HG03571 (cell line): ENCODE data around the gene SLC25A22.
A peak's percentile ranks its signal among the peaks of the same experiment; 100 is the strongest.

Experiments used
- ATAC-seq: cut with Tn5 transposase; IDR thresholded peaks from one replicate; pipeline ENCODE4 v1.9.1; 2021; ENCODE audit not compliant: unreplicated experiment

The SLC25A22 gene

GRCh38 chr11:798093-798713, at the start of gene SLC25A22:
Gene SLC25A22 (minus strand): TSS chr11:798281. CDS start chr11:795006, 3,275 bp downstream.
- ATAC-seq, result peak; percentile 43

- ATAC-seq, result no peak
Measured at GRCh38 chr11:847876-848275, 49.8 kb upstream of the SLC25A22 start.

DNA sequence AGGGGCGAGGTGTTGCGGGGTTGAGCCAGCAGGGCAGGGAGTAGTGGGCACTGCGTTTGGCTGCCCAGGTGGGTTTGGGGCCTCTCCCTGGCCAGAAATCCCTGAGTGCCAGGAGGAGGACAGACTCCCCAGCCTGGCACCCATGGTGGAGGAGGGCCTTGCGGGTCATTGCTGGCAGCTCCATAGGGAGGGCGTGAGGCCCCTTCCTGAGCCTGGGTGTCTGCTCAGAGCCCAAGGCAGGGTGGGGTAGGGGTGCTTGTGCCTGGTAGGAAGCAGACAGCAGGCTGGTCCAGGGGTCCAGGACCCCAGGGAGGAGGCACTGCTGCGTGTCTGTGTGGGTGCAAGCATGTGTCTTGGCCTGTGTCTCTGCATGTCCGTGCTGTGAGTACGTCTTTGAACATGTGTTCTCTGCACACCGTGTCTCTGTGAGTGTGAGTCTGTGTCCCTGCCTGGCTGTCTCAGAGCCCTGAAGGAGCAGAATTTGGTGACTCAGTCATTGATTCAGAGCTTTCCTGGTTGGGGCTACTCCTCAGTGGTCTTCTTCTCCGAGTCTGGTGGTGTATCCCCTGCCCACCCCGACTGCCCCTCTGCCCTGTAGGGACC, 48.5 kb upstream of the SLC25A22 start:
- ATAC-seq, result no peak

DNA sequence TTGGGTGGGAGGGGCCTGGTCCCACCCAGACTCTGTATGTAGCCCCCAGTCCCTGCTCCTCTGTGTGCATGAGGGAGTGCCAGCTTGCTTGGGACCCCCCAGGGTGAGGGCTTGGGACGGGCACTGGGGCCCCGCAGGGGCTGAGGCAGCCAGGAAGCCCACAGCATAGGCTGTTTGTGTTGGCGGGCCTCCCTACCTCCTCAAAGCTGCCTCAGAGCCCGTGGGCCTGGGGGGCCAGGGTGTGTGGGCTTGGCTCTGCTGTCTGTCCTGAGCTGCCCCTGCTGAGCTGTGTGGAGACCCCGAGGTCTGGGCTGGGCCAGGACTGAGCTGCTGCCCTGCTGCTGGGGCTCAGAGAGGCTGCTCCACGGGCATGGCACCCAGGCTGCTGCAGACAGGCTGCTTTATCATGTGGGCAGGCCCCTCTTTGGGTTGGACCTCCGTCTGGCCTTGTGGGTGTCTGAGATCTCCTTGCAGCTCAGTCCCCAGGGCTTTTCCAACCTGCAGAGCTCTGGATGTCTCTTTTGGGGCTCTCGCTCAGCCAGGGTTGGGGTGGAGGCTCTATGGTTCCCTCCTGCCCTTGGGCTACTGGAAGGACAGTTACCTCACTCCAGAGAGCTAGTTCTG, 47.9 kb upstream of the SLC25A22 start:
- ATAC-seq, result no peak

DNA sequence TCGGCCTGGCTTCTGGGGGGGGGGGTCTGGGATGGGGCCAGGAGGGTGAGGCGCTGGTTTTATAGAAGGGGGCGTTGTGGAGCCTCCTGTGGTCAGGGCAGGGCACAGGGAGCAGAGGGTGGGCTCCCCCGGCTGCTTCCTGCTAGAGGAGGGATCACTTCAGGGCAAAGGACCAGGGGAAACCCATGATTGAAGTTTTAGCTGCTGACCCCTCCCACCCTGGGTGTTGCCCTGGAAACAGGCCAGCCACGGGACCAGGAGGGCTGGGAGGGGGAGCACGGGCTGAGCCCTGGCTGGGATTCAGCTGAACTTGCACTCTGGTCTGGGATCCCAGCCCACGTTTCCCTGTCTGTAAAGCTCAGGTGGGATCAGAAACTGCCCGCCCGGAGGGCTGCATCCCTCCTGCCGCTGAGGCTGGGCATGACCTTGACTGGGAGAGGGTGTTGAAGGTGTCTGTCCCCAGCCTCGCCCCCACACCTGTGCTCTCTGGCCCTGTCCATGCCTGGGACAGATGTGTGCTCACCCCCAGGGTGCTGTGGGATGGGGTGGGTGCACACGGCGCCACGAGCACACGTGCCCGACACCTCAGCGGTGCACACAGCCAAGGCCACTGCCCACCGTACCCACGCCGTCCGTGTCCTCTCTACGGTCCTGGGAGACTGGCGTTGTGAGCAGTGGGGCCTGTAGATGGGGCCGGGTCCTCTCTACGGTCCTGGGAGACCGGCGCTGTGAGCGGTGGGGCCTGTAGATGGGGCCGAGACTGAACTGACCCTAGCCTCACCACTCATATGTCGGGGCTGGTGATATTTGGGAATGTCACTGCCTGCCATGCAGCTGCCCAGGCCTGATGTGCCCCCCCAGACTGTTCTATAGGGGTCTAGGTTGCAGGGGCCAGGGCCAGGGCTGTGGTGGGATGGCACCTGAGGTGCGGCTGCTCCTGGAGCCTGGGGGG, 46.9 kb upstream of the SLC25A22 start:
- ATAC-seq, result no peak

DNA sequence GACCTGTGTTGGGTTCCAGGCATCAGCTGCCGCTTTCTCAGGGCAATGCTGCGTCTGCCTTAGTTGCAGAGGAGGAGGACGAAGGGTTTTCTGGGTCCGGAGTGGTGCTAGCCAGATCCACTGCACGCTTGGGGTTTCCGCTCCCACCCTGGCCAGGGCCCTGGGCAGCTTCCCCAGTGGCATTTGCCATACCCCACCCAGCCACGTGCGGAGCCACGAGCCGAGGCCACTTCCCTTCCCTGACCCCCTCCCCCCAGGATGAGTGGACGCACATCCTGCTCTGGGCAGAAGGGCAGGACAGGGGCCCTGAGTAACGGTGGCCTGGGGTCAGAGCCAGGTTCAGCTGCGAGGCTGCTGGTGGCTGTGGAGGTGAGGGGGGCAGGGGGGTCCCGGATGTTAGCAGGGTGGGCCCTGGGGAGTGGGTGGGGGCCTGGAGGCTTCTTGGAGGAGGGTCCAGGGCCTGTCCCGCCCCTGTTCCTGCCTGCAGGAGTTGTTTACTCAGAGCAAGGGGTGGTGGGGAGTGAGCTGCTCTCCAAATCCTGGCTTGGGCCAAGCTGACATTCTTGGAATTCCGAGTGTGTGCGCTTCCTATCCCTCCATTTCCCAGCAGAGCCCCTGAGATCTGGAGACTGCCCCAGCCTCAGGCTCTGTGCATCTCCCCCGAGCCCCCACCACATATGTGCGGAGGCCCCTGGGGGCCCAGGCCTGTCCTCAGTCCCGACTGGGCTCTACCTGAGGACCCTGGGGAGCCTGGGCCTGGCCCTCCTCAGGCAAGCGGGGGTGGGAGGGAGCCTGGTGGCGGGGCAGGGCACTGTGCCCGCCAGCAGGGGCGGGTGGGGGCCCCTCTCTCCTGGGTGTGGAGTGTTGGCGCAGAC, 46.0 kb upstream of the SLC25A22 start:
- ATAC-seq, result no peak

DNA sequence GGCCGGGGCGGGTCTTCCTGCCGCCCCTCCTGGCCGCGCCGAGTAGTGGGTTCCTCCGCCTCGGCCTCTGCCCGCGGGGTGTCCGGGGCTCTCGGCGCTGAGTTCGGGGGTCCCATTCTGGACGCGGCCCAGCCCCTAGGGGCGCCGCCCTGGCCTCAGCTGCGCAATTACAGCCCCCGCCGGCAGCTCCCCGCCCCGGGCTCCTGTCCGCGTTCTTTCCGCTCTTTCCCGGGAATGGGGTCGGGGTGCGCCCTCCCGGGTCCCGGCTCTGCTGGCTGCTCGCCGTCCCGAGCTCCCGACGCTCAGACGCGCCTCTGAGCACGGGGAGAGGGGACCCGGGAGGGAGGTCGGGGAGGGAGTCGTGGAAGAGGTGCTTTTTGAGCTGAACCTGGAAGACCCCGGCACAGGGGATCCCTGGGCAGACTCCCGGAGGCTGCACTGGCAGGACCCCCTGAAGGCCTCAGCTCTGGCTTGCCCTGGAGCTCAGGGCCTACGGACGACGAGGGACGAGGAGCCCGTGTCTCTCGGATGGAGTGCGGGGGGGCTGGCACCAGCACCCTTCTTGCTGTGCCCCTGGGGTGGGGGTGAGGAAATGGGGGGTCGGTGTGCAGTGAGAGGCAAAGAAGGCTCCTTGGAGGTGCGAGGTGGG, 45.1 kb upstream of the SLC25A22 start:
- ATAC-seq, result peak; percentile 3

GRCh38 chr11:842370-843002, 44.4 kb upstream of the SLC25A22 start, which contains the start of the genes POLR2L and TSPAN4:
Gene POLR2L (minus strand): TSS chr11:842529. CDS start chr11:842508, 21 bp downstream.
Gene TSPAN4 (plus strand): TSS chr11:842852. CDS start chr11:850305, 7,453 bp downstream.
- peak; percentile 52 for ATAC-seq

GRCh38 chr11:841981-842369, 43.9 kb upstream of the SLC25A22 start:
- peak; percentile 19 for ATAC-seq

DNA sequence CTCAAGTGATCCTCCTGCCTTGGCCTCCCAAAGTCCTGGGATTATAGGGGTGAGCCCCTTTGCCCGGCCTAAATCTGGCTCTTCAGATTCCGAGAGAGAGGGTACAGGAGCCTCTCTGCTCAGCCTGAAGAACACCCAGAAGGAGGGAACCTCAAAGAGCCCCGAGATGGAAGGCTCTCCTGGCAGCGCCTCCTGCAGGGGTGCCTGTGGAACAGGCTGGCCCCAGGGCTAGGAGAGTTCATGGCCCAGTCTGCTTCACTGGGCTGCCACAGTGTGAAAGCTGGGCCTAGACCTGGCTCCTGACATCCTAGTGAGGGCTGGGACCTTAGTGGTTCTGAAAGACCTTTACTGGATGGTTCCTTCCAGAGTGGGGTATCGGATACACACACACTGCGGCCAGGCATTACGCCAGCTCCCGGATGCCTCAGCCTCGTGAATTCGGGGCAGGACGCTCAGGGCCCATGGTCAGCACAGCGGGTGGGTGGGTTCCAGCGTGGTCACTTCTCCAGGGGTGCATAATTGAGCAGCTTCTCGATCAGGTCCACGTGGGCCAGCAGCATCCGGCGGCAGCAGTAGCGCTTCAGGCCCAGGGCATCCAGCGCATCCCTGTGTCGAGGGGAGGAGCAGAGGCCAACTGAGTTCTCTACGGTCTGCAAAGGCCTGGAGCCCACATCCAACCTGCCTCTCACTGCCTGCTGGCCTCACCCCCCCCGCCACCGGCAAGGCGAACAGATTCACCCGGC, 42.0 kb upstream of the SLC25A22 start:
- no peak for ATAC-seq

DNA sequence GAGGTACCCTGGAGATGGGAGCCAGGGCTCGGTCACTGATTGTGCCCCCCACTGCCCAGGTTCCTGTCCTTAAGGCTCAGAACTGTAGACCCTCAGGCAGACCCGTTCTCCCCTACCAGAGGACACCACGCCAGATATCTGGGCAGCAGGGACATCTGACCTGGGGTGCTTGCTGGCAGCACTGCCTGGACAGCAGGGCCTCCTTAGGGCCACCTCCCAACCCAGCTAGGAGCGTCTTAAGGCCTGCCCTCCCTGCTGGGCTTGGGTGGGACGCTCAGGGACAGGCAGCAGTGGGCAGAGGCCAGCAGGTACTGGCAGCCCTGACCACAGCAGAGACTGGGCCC, 41.2 kb upstream of the SLC25A22 start:
- no peak for ATAC-seq

- no peak for ATAC-seq
Measured at GRCh38 chr11:838441-839279, 40.6 kb upstream of the SLC25A22 start.

DNA sequence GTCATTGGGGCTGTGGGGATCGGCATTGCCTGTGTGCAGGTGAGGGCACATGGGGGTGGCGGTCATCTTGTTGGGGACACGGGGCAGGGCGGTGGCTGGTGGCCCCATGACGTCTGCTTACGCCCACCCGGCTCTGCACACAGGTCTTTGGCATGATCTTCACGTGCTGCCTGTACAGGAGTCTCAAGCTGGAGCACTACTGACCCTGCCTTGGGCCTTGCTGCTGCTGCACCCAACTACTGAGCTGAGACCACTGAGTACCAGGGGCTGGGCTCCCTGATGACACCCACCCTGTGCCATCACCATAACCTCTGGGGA, 39.9 kb upstream of the SLC25A22 start:
- no peak for ATAC-seq

- ATAC-seq, result no peak
Measured at GRCh38 chr11:837189-837989, 39.3 kb upstream of the SLC25A22 start.

DNA sequence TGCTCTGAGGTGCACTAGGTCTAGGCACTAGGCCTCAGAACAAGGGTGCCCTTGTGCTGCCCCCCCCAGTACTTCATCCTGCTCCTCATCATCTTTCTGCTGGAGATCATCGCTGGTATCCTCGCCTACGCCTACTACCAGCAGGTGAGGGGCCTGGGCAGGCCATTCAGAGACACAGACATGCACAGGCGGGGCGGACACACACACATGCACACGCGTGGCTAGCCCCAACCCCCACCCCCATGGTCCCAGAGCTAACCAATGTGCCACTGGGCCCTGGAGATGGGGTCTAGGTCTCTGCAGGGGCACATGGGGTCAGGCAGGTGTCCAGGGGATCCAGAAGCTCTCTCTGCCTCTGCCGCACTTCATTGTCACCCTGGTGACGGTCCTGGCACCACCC, 38.6 kb upstream of the SLC25A22 start:
- ATAC-seq, result no peak

DNA sequence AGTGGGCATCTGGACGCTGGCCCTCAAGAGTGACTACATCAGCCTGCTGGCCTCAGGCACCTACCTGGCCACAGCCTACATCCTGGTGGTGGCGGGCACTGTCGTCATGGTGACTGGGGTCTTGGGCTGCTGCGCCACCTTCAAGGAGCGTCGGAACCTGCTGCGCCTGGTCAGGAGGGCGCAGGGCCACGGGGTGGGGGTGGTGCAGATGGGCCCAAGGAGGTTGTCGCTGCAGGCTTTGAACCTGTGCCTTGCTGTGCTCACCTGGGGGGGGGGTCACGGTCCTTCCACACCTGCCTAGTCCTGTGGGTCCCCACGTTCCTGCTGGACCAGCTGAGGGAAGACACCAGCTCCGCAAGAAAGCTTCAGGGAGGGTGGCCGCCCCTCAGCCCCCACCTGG, 38.2 kb upstream of the SLC25A22 start:
- no peak for ATAC-seq
